MM.1S (cell line): ENCODE results near the gene SPDYE4.
A peak's percentile ranks its signal among the peaks of the same experiment; 100 is the strongest.

Experiments used
- DNase-seq: peaks from one replicate; pipeline ENCODE4 v3.0.0-alpha.2; 2015
- H2AFZ ChIP-seq: fragments of 300-600 bp; sonication (generic); 2 replicates; pipeline ENCODE4 v1.6.0; 2016; ENCODE audit warnings: antibody characterized with exemption, low read length
- H3F3A ChIP-seq: fragments of 300-600 bp; sonication (generic); 2 replicates; pipeline ENCODE4 v1.6.1; 2016; ENCODE audit warnings: mild to moderate bottlenecking, antibody characterized with exemption, low read length, moderate library complexity, mixed read lengths; ENCODE audit not compliant: insufficient read depth
- H3K27ac ChIP-seq: fragments of 300-600 bp; sonication (generic); 2 replicates; pipeline ENCODE4 v1.5.1; 2016; ENCODE audit warnings: mild to moderate bottlenecking, low read length
- H3K27me3 ChIP-seq: fragments of 300-600 bp; sonication (generic); replicated peaks from 2 replicates; pipeline ENCODE4 v1.6.0; 2016; ENCODE audit warnings: low read length; ENCODE audit not compliant: insufficient read depth
- H3K36me3 ChIP-seq: fragments of 300-600 bp; sonication (generic); replicated peaks from 2 replicates; pipeline ENCODE4 v1.6.1; 2016; ENCODE audit warnings: mild to moderate bottlenecking, low read length, mixed read lengths; ENCODE audit not compliant: insufficient read depth
- H3K4me1 ChIP-seq: fragments of 300-600 bp; sonication (generic); 2 replicates; pipeline ENCODE4 v1.6.1; 2016; ENCODE audit warnings: low read length, mixed read lengths
- H3K4me2 ChIP-seq: fragments of 300-600 bp; sonication (generic); 2 replicates; pipeline ENCODE4 v1.6.0; 2016; ENCODE audit warnings: low read depth, low read length
- H3K4me3 ChIP-seq: fragments of 300-600 bp; sonication (generic); 2 replicates; pipeline ENCODE4 v1.5.1; 2016; ENCODE audit warnings: low read length, mixed read lengths
- H3K79me2 ChIP-seq: fragments of 300-600 bp; sonication (generic); 2 replicates; pipeline ENCODE4 v1.6.1; 2016; ENCODE audit warnings: mixed run types, low read length, mixed read lengths
- H3K9ac ChIP-seq: fragments of 300-600 bp; sonication (generic); 2 replicates; pipeline ENCODE4 v1.6.1; 2016; ENCODE audit warnings: low read length, mixed read lengths
- H3K9me2 ChIP-seq: fragments of 300-600 bp; sonication (generic); replicated peaks from 2 replicates; pipeline ENCODE4 v1.6.1; 2016; ENCODE audit warnings: mild to moderate bottlenecking, low read length, mixed read lengths; ENCODE audit not compliant: insufficient read depth
- H3K9me3 ChIP-seq: fragments of 300-600 bp; sonication (generic); replicated peaks from 2 replicates; pipeline ENCODE4 v1.6.1; 2016; ENCODE audit warnings: mild to moderate bottlenecking, low read length, mixed read lengths; ENCODE audit not compliant: insufficient read depth
- H4K20me1 ChIP-seq: fragments of 300-600 bp; sonication (generic); 2 replicates; pipeline ENCODE4 v1.6.1; 2016; ENCODE audit warnings: mild to moderate bottlenecking, low read length, moderate library complexity, mixed read lengths; ENCODE audit not compliant: insufficient read depth
- EZH2 ChIP-seq: fragments of 300-600 bp; sonication (generic); optimal IDR thresholded peaks from 2 replicates; pipeline ENCODE3; 2017; ENCODE audit warnings: low read depth, mild to moderate bottlenecking, antibody characterized with exemption, low read length, mixed read lengths
- EZH2phosphoT487 ChIP-seq: fragments of 300-600 bp; sonication (generic); IDR thresholded peaks from 2 replicates; pipeline ENCODE4 v1.6.1; 2018; ENCODE audit warnings: antibody characterized with exemption, low read length
- TF ChIP-seq, protein P1 (sequence below): fragments of 300-600 bp; sonication (generic); IDR thresholded peaks from 2 replicates; pipeline ENCODE4 v1.5.1; 2016; ENCODE audit warnings: antibody characterized with exemption, low read length, mixed read lengths

Gene SPDYE4

DNA sequence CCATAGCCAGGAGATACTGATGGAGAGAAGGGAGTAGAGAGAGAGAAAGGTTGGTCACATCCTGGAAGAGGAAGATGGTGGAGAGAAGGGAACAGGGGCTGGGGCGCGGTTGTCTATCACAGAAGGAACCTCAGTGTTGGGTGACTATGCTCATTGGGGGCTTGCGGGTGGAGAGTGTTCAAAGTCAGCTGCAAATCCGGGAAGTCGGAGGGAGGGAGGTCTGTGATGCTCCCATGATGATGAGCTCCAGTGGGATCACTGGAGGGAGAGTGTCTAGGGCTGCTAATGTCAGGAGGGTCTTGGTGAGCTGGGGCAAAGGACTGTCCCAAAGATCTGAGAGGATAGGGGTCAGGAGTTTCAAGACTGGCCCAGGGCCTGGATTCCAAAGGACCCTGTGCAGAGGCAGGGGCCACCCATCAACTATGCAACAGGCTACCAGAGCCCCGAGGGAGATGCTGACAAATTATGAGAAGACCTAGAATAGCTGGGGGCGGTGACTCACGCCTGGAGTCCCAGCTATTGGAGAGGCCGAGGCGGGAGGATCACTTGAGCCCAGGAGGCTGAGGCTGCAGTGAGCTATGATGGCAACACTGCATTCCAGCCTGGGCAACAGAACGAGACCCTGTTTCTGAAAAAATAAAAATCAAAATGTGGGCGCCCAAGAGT is 2.6 kb downstream of the SPDYE4 start:
- Histone ChIP-seq H3K36me3 (no peaks in the 10 kb centered on the region), H3K4me1 (no peaks in the 10 kb centered on the region), H3K4me2 (no peak overlapping the region), H4K20me1 (no peaks in the 10 kb centered on the region), H3K9me3 (no peaks in the 10 kb centered on the region), H3K27ac (no peak overlapping the region), H2AFZ (no peak overlapping the region), H3K9me2 (no peaks in the 10 kb centered on the region), H3K9ac (no peak overlapping the region), H3F3A (no peaks in the 10 kb centered on the region), H3K27me3 (peaks cover 8% of the 10 kb centered on the region), H3K79me2 (no peaks in the 10 kb centered on the region), H3K4me3 (no peak overlapping the region)
- TF ChIP-seq EZH2 (no peak), EZH2phosphoT487 (no peak)
- TF ChIP-seq, protein P1, sequence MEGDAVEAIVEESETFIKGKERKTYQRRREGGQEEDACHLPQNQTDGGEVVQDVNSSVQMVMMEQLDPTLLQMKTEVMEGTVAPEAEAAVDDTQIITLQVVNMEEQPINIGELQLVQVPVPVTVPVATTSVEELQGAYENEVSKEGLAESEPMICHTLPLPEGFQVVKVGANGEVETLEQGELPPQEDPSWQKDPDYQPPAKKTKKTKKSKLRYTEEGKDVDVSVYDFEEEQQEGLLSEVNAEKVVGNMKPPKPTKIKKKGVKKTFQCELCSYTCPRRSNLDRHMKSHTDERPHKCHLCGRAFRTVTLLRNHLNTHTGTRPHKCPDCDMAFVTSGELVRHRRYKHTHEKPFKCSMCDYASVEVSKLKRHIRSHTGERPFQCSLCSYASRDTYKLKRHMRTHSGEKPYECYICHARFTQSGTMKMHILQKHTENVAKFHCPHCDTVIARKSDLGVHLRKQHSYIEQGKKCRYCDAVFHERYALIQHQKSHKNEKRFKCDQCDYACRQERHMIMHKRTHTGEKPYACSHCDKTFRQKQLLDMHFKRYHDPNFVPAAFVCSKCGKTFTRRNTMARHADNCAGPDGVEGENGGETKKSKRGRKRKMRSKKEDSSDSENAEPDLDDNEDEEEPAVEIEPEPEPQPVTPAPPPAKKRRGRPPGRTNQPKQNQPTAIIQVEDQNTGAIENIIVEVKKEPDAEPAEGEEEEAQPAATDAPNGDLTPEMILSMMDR = no peak
- DNase-seq = no peak

DNA sequence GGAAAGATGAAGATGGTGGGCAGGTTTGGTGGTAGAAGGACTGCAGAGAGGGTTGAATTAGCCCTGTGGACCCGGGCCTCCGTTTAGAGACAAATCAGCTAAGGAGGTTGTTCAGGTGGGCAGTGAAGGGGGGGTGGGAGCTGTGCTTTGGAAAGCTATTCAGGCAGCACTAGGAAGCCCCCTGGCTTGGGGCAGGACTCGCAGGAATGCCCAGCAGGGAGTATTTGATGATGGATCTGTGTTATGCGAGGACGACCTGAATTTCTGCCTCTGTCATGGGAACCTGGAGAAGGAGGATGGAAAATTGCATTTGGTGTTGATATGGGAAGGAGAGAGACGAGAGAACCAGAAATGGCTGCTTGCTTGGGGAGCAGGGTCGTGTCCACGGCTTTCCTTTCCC is 3.5 kb downstream of the SPDYE4 start:
- peaks cover 8% of the 10 kb centered on the region for H3K27me3 ChIP-seq
- no peaks in the 10 kb centered on the region for H3K9me3 ChIP-seq
- H2AFZ ChIP-seq = no peak overlapping the region
- H3K9ac ChIP-seq = no peak overlapping the region
- H3K4me3 ChIP-seq = no peak overlapping the region
- H3K4me1 ChIP-seq = no peaks in the 10 kb centered on the region
- TF ChIP-seq EZH2phosphoT487 (no peak), EZH2 (no peak)
- TF ChIP-seq, protein P1 = no peak
- H3K79me2 ChIP-seq = no peaks in the 10 kb centered on the region
- H4K20me1 ChIP-seq = no peaks in the 10 kb centered on the region
- DNase-seq = no peak
- H3K4me2 ChIP-seq = no peak overlapping the region
- no peaks in the 10 kb centered on the region for H3K9me2 ChIP-seq
- H3K36me3 ChIP-seq = no peaks in the 10 kb centered on the region
- no peaks in the 10 kb centered on the region for H3F3A ChIP-seq
- H3K27ac ChIP-seq = no peak overlapping the region

DNA sequence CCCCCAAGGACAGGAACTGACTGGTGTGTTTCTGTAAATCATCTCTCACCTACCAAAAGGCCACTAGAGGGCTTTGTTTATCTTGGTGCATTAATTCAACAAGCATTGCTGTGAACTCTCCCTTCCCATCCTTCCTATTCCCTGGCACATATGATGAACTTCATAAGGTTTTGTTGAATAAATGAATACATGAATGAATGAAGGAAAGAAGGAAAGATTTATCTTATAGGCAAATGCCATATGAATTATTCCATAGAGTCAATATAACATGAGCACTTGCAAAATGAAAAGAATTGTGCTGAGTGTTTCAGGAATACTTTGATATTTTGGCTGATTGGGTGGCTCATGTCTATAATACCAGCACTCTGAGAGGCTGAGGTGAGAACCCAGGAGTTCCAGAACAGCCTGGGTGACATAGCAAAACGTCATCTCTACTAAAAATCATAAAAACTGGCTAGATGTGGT is 4.3 kb downstream of the SPDYE4 start:
- Histone ChIP-seq H3K27me3 (peaks cover 8% of the 10 kb centered on the region), H4K20me1 (no peaks in the 10 kb centered on the region), H3K79me2 (no peaks in the 10 kb centered on the region), H3K4me3 (no peak overlapping the region), H3K36me3 (no peaks in the 10 kb centered on the region), H2AFZ (no peak overlapping the region), H3K4me1 (no peaks in the 10 kb centered on the region), H3K9me2 (no peaks in the 10 kb centered on the region), H3K4me2 (no peak overlapping the region), H3K9ac (no peak overlapping the region), H3K27ac (no peak overlapping the region), H3K9me3 (no peaks in the 10 kb centered on the region), H3F3A (no peaks in the 10 kb centered on the region)
- TF ChIP-seq, protein P1 = peak; percentile 52
- no peak for TF ChIP-seq EZH2
- TF ChIP-seq EZH2phosphoT487 = no peak
- DNase-seq = peak; percentile 27
